Activated T-helper 1 cell treated with Interleukin-2 at 50 U/mL for 16 hours (primary cell): ENCODE data around the gene ZNF180.
"Not testable (repeated sequence)": the region's sequence is repeated elsewhere in the genome, so short reads cannot be mapped to it uniquely, and the experiment has no call there.

ENCODE experiments used
- DNase-seq: peaks from one replicate; pipeline ENCODE4 v3.0.0-alpha.2; 2020; ENCODE audit warnings: low read depth

Gene ZNF180

DNA sequence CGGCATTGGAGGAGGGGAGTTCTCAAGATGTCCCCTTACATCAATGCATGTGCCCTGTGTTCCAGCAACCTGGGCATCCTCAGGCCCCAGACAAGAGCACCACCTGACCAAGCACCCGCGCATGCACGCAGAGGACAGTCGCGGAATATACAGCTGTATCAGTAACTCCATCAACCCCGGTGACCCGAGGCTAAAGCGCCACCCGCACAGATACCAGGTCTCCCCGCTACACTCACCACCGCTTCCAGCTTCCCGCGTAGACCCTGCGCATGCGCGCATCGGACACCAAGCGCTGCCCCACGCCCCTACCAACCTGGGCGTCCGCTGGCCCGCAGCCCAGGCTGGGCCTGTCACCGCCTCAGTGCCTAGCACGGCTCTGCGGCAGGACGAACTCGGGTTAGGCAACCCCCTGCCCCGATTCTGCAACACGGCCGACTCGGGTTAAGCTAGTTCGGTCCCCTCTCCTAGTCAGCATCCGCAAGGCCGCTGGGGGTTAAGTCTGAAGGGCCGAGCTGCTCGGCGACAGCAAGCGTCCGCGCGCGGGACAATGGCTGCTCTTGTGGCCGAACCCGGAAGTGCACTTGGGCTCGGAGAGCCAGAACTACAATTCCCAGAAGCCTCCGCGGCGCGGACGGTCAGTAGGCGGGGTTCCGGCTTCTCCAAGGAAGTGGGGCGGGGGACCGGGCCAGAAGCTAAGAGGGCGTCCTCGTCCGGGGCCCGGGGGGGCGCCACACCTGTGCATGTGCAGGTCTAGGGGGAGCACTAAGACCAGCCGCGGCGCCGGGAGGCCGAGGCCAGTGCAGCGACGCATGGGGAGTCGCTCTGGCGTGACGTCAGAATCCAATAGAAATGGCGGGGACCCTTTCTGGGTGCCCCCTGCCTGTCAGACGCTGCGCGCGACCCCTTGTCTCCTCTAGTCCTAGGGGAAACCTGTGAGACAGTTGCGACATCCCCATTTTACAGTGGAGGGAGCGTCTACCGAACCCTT lies at the start of gene ZNF180:
ZNF180 (minus strand) TSS at position 561 of the 988 bp plus-strand sequence. CDS start 3,188 bp downstream, outside the sequence.
- peak; percentile 87 for DNase-seq

DNA sequence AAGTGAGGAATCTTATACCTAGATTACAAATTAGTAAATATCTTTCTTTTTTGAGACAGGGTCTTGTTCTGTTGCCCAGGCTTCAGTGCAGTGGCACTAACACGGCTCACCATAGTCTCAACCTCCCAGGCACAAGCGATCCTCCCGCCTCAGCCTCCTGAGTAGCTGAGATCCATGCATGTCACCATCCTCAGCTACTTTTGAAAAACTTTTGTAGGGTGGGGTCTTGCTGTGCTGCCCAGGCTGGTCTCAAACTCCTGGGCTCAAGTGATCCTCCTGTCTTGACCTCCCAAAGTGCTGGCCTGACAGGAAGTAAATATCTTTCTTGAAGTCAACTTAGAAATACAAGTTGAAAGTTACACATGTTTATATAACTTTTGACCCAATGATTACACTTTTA lies 49.2 kb upstream of the ZNF180 start:
- no peak for DNase-seq

DNA sequence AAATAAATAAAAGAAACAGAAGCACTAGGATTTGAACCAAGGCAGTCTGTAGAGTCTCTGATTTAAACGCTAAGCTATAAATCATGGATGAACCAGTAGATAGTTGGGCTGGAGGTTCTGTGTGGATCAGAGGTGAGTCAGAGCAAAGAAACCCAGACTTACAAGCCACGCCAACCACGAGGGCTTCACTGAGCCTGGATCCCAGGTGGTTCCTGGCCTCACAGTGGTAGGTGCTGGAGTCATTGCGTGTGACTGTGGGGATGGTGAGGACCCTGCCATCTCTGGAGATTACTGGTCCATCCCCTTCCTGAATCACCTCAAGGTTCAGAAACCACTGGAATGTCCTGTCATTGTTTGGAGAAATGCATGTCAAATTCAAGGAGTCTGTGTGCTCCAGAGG lies 48.4 kb upstream of the ZNF180 start:
- DNase-seq = no peak

DNA sequence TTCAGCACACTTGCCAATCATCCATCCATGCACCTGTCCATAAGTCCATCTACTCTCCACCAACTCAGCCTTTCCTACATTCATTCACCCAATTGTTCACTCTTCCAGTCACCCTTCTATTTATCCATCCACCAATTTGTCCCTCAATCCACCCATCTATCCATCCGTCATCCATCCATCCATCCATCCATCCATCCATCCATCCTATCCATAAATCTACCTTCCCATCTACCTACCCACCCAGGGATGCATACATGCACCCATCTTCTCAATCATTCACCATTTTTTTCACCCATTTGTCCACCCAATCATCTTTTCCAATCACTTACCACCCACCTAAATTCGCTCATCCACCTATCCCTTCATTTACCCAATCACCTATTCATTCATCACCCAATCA lies 43.7 kb upstream of the ZNF180 start:
- no peak for DNase-seq

DNA sequence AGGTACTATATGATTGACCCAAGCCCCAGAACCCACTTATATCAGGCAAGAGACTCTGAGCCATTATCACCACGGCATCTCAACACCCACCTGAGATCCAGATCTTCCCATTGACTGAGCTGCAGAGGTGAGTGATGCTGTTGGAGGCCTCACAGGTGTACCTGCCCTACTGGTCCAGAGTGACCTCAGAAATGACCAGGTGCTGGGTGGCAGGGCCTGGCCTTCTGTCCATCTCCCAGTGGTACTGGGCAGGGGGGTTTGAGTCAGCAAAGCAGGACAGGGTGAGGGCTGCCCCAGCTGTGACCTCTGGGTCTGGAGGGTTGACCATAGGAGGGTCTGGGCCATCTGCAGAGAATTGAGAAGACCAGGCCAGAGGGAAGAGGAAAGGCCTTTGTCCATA lies 42.3 kb upstream of the ZNF180 start:
- DNase-seq = no peak

DNA sequence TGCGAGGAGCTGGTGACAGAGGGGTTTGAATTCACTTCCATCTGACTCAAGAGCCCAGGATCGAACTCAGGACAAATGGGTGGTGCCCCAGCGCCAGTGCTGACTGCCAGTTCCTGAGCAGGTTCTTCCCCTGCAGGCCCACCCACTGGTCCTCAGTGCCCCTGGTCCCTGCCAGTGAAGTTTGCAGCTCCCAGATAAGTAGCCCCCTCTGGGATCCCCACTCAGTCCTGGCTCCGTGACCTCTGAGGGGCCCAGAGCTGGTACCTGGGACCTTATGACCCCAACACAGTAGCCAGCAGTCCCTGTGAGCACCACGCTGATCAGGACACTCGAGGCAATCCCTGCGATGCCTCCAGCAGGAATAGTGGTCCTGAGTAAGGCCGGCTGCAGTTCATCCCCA lies 40.4 kb upstream of the ZNF180 start:
- no peak for DNase-seq

DNA sequence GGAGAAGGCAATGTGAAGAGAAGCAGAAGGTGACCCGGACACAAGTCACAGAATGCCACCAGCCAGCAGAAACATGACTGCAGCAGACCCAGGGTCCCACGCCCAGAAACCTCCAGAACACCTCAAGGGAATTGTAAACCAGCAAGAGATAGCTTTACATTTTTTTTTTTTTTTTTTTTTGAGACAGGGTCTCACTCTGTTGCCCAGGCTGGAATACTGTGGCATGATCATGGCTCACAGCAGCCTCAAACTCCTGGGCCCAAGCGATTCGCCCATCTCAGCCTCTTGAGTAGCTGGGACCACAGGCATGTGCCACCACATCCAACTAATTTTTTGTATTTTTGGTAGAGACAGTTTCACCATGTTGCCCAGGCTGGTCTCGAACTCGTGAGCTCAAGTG lies 39.7 kb upstream of the ZNF180 start:
- DNase-seq = no peak

DNA sequence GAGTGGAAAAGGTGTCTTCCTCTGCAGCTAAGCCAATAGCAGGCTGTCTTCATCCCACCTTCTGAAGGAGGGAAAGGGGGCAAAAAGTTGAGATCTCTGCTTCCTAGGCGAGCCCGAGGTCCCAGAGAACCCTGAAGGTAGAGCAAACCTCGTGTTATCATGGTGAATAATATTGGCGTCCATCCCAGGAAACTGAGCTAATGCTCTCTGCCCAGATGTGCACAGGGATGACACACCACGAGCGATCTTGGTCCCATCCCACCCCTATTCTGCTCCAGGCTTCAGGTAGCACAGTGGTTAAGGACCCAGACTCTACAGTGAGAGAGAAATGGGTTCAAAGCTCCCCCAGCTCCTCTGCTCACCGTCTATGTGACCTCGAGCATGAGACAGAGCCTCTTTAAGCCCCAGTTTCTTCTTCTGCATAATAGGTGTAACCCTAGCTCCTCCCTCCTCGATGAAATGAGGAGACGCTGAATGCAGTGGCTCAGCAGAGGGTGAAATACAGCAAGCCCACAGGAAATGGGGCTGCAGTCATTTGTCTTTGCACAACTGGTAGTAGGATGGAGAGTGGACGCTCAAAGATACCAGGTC lies 39.0 kb upstream of the ZNF180 start:
- DNase-seq = no peak

DNA sequence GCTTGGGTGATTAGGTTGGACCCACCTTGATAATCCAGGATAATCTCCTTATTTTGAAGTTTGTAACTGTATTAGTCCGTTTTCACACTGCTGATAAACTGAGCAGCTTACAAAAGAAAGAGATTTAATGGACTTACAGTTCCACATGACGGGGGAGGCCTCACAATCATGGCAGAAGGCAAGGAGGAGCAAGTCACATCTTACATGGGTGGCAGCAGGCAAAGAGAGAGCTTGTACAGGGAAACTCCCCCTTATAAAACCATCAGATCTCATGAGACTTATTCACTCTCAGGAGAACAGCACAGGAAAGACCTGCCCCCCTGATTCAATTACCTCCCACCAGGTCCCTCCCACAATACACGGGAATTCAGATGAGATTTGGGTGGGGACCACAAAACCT lies 35.0 kb upstream of the ZNF180 start:
- DNase-seq = not testable (repeated sequence)

DNA sequence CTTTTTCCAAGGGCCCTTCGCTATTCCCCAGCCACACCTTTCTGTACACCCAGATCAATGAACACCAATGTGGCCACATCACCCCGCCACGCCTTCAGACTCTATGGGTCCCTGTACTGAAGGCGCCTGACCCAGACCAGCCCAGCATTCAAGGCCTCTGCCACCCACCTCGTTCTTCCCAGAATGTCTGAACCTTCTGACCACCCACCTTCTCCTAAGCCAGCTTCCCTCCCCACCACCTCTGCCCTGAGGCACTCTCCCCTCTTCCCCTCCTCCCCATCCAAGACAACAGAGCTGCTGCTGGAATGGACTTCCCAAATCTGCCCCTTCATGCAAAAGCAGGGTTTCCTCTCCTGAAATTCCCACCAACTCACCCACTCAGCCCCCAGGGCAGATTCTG lies 32.5 kb upstream of the ZNF180 start:
- DNase-seq = no peak

DNA sequence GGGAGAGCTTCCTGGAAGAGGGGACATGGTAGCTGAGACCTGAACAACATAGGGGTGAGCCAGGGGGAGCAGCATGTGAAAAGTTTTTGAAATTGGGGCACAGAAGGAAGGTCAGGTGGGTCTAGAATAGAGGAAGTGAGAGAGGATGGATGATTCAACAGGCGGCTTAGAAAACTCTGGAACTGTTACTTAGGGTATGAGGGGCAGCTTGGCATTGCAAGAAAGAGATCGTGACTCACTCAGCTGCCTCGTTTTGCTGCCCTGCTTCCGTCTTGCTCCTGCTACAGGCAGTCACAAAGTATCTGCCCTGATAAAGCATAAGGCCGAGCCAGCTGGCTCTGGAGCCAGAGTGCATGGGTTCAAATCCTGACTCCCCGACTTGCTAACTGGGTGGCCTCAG lies 30.5 kb upstream of the ZNF180 start:
- DNase-seq = no peak

DNA sequence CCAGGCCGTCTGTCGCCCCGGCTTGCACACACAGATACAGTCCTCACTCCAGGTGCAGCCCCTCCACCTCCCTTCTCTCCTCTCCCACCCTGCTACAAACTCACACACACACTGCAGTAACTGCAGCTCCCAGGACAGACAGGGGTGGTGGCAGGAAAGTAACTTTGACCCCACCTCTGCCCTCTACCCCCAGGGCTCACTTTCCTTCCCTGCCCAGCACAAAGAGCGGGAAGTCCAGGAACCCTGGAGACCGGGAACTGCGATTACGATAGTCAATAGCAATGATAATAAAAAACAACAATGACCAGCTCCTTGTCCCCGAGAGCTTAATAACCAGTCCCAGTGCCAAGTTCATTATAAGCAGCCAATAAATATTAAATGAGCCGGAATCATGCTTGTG lies 29.2 kb upstream of the ZNF180 start, which contains the start of gene CEACAM20:
CEACAM20 (minus strand) TSS at position 140 of the 400 bp plus-strand sequence. CDS start 166 bp downstream, outside the sequence.
- no peak for DNase-seq

DNA sequence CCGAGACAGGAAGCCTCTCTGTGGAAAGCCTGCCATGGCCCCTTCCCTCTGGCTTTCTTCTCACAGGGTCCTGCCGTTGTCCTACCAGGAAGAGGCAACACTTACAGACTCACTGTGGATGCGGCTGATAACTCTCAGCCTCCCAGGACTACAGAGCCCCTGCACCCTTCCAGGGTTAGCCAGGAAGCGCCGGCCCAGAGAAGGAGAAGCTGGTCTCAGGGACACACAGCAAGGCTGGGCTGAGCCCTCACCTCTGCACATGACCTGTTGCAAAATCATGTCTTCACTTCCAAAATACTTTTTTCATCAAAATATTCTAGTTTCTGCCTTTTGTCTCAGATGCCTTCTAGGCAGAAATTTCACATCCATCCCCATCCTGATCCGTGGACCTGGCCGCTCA lies 27.2 kb upstream of the ZNF180 start:
- DNase-seq = no peak

DNA sequence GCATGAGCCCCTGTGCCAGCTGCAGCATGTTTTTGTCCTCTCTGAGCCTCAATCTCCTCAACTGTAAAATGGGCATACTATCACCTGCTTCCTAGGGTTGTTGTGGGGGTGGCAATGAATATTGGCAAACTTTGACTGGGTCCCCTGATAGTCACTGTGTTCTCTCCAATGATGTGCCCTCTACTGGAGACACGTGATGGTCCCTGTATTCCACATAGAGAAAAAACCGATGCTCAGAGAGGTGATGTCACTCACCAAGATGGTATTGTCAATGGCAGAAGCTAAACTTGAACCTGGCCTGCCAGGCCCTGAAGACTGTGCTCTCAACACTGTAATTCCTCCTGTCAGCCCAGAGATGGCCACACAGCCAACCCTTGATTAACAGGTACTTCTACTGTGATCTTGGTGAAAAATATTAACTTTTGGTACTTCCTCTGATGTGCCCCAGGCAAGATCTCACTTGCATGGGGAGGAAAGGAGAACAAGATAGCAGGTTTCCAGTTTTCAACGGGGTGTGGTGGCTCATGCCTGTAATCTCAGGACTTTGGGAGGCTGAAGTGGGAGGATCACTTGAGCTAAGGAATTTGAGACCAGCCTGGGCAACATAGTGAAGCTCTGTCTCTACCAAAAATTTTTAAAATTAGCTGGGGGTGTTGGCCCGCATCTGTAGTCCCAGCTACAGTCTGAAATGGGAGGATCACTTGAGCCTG lies 25.6 kb upstream of the ZNF180 start:
- DNase-seq = no peak

DNA sequence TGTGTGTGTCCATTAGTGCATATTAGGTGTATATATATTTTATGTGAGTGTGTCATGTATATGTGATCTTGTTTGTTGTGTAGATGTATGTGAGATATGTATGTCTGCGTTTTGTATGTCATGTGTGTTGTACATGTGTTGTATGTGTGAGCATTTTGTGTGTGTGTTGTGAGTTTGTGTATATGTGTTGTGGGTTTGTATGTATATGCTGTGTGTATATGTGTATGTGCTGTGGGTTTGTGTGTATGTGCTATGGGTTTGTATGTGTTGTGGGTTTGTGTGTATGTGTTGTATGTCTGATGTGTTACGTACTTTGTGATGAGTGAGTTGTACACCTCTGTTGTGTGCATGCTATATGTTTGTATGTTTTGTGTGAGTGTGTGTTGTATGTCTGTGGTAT lies 21.0 kb upstream of the ZNF180 start:
- no peak for DNase-seq

DNA sequence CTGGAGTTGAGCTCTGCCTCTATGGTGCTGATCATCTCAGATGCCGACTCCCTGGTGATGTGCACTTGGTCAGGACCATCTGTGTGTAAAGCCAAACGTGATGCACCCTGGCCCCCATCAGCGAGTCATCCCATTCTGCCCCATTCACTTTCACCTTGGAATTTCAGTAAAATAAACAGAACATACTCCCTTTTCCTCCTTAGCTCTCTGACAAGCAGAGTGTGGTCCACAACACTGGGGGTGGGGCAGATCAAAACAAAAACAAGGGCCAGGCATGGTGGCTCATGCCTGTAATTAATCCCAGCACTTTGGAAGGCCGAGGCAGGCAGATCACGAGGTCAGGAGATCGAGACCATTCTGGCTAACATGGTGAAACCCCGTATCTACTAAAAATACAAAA lies 16.8 kb upstream of the ZNF180 start:
- no peak for DNase-seq

DNA sequence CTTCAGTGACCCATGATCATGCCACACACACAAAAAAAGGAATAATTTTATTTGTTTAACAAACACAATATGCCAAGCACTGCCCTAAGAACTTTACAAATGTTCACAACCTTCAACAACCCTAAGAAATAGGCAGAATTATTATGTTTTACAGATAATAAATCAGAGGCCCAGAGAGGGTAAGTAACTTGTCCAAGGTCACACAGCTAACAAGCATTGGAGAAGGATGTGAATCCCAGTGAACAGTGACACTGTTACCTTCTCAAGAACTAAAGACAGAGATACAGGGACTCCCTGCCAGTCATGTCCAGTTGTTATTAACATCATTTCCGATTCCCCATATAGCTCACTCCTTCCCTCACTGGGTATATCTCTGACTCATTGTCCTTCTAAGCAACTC lies 15.6 kb upstream of the ZNF180 start:
- DNase-seq = no peak

DNA sequence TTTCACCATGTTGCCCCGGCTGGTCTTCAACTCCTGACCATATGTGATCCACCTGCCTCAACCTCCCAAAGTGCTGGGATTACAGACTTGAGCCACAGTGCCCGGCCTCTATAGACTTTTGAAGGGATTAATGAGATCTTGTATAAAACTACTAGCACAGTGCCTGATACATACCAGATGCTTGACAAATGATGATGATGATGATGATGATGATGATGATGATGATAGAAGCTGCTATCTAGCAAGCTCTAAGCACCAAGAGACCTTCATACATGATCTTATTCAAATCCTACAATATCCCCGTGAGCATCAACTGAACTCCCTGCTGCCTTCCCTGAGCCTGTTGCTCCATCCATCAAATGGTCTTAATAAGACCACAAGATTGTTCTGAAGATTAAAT lies 14.7 kb upstream of the ZNF180 start:
- no peak for DNase-seq

DNA sequence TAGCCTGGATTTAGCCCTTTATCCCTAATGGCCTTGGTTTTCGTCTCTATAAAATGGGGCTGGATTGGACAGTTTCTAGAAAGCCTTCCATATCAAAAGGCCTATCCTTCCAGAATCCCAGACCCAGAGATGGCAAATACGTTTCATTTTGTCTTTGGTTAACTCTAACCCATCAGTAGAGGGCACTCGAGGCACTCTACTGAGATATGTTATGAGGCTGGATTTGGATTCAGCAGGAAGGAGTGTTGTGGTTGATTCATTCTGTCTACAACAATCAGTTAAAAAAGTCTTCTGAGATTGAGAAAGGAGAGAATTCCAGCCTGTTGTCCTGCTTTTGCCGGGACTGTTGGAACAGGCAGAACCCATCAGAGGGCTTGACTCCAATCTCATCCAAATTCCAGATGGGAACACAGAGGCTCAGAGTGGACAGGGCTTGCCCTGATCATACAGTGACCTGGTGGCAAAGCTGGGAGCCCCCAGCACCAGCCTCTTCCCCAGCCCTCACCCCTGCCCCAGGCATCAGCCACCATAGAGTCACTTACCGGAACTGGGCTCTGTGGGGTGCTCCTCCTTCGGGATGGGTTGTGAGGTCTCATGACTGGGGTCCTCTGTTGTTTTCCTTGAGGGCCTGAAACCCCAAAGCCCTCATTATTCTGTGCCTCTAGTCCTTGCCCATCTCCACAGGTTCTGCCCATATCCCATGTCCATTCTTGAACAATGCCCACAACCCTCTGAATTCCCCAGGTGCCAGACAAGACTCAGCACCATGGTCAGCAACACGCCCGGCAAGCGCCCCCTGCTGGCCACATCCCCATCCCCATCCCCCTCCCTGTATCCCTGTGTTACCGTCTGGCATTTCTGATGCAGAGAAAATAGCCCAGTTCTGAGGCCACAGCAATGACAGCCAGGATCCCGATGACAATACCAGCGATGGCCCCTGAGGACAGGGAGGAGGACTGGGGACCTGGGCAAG lies 12.3 kb upstream of the ZNF180 start:
- DNase-seq = no peak

DNA sequence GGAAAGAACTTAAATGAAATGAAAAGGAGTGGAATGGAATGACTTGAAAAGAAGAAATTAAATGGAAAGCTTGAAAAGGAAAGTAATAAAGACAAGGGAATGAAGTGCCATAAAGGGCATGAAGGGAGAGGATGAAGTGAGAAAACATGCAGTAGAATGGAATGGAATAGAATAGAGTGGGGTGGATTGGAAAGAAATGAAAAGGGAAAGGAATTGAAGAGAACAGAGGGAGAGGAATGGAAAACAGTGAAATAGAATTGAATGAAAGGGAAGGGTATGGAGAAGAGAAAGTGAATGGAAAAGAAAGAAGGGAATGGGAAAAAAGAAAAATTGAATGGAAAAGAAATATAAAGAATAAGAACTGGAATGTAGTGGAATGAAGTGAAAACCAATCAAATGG lies 9.2 kb upstream of the ZNF180 start:
- no peak for DNase-seq

DNA sequence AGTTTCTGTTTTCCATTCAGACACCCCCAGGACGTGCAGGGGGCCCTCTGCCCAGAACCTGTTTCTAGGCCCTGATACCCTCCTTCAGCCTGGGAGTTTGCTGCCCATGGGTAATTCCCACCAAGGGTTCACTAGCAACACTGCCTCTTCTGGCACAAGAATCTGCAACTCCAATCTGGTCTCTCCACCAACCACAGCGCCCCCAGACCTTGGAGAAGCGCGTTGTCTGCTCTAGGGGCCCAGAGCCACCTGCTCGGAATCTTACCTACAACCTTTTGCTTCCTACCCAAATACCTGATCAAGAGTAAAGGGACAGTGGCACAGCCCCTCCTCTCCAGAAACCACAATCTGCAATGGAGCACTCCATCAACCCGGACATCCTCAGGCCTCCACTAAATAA lies 763 bp downstream of the ZNF180 start:
- DNase-seq = no peak

DNA sequence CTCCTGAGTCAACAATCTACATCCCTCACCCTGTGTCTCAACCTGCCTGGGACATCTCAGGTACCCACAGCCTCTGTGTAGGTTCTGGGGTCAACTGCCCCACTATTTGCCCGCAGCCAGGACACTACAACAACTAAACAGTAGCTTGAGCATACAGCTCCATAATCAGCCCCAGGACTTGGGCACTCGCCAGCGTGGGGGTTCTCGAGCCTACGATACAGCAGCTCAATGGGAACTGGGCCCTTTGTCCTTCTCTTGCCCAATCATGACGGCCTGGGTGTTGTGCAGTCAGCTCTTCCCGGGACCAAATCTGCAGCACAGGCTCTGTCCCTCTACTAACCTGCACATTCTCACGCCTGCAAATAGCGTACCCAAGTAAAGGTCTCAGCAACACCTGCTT lies 1.3 kb downstream of the ZNF180 start:
- DNase-seq = no peak
